Hematopoietic multipotent progenitor cell treated with erythropoietin and hydrocortisone succinate and interleukin-3 and kit ligand, for 8 days (in vitro differentiated cells): ENCODE results near the gene PARD3B.

ENCODE experiments used
- DNase-seq: peaks from one replicate; pipeline ENCODE4 v3.0.0-alpha.2; 2015

The PARD3B gene

DNA sequence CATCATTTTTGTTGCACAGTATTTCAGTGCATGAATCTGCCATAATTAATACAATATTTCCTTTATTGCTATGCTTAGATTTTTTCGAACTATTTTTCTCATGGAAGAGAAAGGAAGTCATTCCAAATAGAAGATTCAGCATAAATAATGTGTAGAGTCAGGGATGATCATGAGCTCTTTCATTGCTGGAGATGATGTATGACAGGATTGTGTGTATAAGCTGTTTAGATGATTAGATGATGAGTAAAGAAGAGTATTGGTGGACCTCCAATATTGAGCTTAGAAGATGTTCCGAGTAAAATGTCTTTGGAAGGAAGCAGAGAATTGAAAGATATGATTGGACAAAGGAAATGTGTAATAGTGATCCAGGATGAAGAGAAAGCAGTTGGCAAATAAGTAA, 364.5 kb downstream of the PARD3B start:
- DNase-seq, result no peak

DNA sequence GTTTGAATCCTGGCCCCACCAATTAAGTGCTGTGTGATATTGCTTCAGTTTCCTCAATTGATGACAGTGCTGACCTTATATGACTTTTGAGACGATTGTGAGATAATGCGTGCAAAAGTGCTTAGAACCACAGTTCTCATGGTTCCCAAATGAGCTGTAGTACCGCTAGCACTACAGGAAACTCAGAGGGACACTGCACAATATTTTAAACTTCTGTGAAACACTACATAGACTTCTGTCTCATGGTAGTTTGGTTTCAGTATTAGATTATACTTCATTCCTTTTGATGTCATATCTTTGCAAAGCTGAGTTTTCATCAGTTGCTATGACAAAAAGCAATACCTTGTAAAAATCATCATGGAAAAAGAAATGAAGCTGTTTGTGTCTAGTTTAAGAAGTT, 368.0 kb downstream of the PARD3B start:
- DNase-seq, result no peak

GRCh38 chr2:204913854-204914464, 368.7 kb downstream of the PARD3B start:
- DNase-seq, result no peak

DNA sequence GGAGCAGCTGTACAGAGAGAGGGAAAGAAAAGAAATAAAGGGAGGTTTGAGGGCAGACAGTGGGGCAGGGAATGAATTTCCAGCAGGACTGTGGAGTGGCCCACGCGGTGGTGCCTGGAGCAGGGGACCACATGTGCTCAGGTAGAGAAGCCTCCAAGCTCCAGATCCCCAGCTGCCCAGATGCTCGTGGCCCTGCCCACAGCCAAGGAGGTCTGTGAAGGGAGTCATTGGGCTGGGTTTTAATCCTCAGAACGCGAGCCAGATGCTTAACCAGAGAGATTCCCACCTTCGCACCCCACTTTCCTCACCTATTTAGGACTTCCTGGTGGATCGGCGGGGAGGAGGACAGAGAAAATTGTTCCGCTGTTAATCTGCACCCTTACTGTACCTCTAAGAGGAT, 369.4 kb downstream of the PARD3B start:
- DNase-seq, result no peak

- DNase-seq, result no peak
Measured at GRCh38 chr2:204917089-204917701, 371.9 kb downstream of the PARD3B start.

DNA sequence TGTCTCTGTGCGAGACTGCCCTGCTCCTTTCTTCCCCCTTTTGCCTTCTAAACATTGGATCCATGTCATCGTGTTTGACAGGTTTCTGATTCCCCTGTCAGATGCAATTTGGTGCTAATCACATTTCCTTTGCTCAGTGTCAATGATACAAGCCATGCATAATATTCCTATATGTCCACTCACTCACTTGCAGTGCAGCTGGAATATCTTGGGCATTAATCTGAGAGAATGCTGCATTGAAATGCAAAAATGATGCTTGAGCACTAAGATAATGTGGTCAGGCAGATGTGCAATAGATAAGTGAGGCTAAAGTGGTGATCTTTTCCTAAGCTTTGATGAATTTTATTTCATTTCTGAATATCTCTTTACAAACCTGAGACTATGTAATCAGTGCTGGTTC, 375.5 kb downstream of the PARD3B start:
- no peak for DNase-seq

- DNase-seq, result no peak
Measured at GRCh38 chr2:204923957-204924356, 378.7 kb downstream of the PARD3B start.

GRCh38 chr2:204931562-204931961, 386.3 kb downstream of the PARD3B start:
- no peak for DNase-seq

- DNase-seq, result no peak
Measured at GRCh38 chr2:204933735-204934374, 388.6 kb downstream of the PARD3B start.

DNA sequence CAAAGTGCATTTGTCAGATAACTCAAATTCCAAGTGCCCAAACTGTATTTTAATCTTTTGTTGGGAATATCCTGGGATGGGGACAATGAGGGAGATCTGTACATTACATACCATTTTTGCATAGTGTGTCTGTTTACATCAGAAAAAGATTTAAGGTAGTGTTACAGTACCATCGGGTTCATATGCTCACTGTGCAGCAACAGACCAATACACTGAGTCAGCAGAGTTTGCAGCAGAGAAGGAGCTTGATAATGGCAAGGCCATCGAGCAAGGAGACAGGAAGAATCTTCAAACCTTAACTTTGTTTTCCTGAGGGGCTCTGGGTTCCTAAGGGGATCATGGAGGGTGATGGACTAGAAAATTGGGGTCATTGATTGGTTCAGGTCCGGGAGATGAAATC, 399.7 kb downstream of the PARD3B start:
- DNase-seq, result no peak

DNA sequence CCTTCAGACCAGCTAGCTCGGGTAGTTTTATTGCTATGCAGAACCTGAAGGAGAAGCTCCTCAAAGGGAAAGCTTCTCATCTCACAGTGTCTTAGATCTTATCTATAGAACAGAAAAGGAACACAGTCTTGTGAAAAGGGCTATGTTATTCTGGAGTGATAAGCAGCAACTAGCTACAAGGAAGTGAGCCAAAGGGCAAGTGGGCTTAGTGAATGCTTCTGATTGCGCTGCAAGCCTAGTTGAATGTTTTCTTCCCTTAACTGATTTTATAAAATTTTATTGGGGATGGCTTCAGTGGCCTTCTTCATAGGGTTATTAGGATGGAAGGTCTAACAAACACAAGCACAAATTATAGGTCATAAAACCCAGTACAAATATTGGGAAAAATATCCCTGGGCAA, 400.1 kb downstream of the PARD3B start:
- DNase-seq, result no peak

DNA sequence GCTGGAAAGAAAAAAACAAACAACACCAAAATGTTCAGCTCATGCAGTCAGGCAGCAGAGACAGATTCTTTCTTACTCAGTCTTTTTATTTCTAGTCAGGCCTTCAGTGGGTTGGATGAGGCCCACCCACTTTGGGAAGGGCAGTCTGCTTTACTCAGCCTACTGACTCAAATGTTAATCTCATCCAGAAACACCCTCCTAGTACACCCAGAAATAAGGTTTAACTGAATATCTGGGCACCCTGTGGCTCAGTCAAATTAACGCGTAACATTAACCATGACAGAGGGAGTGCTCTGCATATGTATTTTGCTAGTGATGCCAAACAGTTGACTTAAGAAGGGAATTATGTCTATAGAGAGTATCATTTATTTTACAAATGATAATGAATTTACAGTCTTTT, 401.6 kb downstream of the PARD3B start:
- no peak for DNase-seq

- no peak for DNase-seq
Measured at GRCh38 chr2:204947405-204947804, 402.1 kb downstream of the PARD3B start.

- no peak for DNase-seq
Measured at GRCh38 chr2:204948024-204948763, 402.9 kb downstream of the PARD3B start.

GRCh38 chr2:204948822-204949221, 403.5 kb downstream of the PARD3B start:
- no peak for DNase-seq

DNA sequence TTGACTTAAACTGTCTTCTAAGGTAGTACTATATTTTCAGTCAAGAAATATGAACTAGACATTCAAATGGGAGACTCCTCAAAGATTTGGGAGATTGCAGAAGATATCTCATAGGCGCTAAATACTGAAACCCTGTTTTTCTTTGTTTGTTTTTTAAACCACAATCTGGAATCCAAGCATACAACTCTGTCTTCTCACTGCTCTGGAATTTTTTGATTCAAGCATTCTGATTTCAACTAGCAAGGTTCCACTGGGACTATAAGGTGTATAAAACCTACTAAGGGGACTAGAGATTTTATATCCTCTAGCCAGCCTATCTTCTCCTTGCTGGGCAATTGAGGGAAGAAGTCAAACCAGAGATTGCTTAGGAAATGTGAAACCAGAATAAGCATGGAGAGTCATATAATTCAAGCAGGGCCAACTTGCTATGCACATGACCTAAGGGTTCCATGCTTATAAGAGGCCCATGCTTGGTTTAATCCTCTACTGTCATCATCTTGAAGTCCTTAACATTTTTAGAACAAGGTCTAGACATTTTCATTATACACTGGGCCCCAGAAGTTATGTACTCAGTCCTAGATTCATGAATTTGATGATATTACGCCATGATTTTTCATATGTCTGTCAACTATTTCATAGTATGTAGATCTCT, 405.5 kb downstream of the PARD3B start:
- no peak for DNase-seq

GRCh38 chr2:204958371-204958770, 413.1 kb downstream of the PARD3B start:
- no peak for DNase-seq

DNA sequence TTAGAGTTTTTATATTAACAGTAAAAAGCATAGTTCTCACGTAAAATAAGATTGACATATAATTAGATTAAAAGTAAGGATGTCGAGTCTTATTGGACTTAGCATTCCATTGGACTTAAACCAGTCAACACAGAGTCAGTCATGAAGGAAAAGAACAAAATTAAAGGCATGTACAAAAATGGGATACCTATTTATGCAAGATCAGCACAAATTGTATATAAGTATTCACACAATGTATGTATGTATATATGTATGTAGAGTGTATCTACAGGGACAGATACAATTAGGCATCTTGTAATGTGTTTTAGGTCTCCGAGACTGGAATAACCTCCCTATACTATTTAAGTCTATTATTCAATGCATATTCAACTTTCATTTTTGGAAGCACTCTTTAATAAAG, 419.1 kb downstream of the PARD3B start:
- DNase-seq, result no peak

- no peak for DNase-seq
Measured at GRCh38 chr2:204966245-204966644, 421.0 kb downstream of the PARD3B start.

GRCh38 chr2:204967199-204967960, 422.1 kb downstream of the PARD3B start:
- DNase-seq, result peak; percentile 8

- no peak for DNase-seq
Measured at GRCh38 chr2:204971206-204971907, 426.1 kb downstream of the PARD3B start.

- no peak for DNase-seq
Measured at GRCh38 chr2:204972161-204972560, 426.9 kb downstream of the PARD3B start.
